ENCODE measurements around the gene CCDC12.
A peak's percentile ranks its signal among the peaks of the same experiment; 100 is the strongest.

The CCDC12 gene

DNA sequence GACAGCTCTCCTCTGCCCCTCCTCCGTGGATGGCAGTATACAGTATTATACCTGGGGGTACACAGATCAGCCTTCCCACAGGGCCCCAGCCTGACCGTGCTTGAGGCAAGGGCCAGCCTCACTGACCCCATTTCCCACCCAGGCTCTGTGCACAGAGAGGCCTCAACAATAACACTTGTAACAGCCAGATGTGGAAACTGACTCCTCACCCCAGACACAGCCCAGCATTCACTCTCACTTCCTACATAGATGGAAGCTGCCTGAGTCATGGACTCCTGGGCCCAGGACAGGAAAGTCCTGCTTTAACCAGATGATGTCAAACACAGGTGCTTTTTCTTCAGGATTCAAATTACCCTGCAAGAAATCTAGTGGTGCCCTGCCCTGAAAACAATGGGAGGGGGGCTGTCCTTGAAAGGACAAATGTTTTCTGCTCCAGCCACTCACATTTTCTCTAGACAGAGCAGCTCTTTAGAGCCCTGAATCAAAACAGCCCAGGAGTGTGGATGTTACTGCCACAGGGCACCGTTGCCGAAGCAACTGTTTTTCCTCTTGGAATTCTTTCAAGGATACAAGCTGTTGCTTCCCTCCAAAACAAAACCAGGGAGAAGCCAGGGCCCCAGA is 16.4 kb downstream of the CCDC12 start:
- H3K9me3 ChIP-seq (ENCODE audit: control insufficient read depth, low read length), result no peaks in the 10 kb centered on the region
- H3K36me3 ChIP-seq (ENCODE audit: control insufficient read depth, insufficient read depth, low read length), result peaks cover 30% of the 10 kb centered on the region
- 90 to 100% methylated on average over 1 of the region's 4 CpGs for WGBS, 2 experiments (ENCODE audit: insufficient coverage in 2 of 2)
- H3K4me3 ChIP-seq (ENCODE audit: extremely low read depth, insufficient read depth, low read length, poor library complexity, severe bottlenecking), result no peak overlapping the region
- peak overlapping the region; percentile 67 for H3K27ac ChIP-seq (ENCODE audit: low read depth, low read length, severe bottlenecking)
- peaks cover 29% of the 10 kb centered on the region for H3K4me1 ChIP-seq (ENCODE audit: control insufficient read depth, insufficient read depth, low read length, poor library complexity, severe bottlenecking)

DNA sequence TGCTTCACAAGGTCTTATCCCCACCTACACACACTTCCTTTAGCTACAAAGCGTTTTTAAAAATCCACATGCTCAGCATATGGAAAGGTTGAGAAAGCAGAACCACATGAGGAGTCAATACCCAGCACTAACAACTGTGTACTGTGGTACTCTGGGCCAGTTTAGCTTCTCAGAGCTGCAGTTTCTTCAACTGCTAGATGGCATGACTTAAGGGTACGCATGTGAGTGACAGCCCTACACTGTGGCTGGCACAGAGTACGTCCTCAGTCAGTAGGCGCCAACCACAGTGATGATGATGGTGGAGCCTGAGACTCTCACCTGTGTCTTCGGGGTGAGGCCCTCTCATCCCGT is 17.4 kb downstream of the CCDC12 start:
- Histone ChIP-seq H3K27ac (ENCODE audit: low read depth, low read length, severe bottlenecking) (no peak overlapping the region), H3K36me3 (ENCODE audit: control insufficient read depth, insufficient read depth, low read length) (peaks cover 26% of the 10 kb centered on the region), H3K9me3 (ENCODE audit: control insufficient read depth, low read length) (no peaks in the 10 kb centered on the region), H3K4me3 (ENCODE audit: extremely low read depth, insufficient read depth, low read length, poor library complexity, severe bottlenecking) (no peak overlapping the region), H3K4me1 (ENCODE audit: control insufficient read depth, insufficient read depth, low read length, poor library complexity, severe bottlenecking) (peaks cover 30% of the 10 kb centered on the region)
- 95 to 96% methylated on average over 5 of the region's 6 CpGs for WGBS, 2 experiments (ENCODE audit: insufficient coverage in 2 of 2)

DNA sequence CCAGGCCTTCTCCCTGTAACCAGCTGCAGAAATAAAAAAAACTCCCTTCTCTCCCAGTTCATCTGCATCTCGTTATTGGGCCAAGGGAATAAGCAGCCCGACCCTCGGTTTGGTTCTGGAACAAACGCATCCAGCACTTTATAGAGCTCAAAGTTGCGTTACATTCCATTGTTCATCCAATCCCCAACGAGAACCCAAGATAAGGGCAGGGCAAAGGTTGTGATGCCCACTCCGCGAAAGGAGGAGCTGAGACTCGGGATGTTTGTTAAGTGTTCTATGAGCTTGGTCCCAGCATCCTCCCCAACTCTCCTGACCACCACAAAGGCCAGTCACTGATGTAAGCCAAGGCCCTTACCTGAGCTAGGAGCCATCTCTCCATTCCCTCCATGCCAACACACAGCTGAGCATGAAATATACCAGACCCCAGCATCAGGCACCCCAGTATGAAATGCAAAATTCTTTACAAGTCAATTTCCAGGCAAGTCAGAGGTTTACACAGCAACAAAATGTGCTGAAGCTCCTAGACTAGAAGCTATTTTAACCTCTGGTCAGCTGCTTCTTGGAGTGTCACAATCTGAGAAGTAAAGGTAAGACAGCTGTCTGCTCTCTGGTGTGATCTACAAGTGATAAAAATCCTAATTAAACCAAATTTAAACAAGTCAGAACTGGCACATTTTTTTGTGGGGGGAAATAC is 17.9 kb downstream of the CCDC12 start:
- Histone ChIP-seq H3K27ac (ENCODE audit: low read depth, low read length, severe bottlenecking) (no peak overlapping the region), H3K4me3 (ENCODE audit: extremely low read depth, insufficient read depth, low read length, poor library complexity, severe bottlenecking) (no peak overlapping the region), H3K9me3 (ENCODE audit: control insufficient read depth, low read length) (no peaks in the 10 kb centered on the region), H3K4me1 (ENCODE audit: control insufficient read depth, insufficient read depth, low read length, poor library complexity, severe bottlenecking) (peaks cover 34% of the 10 kb centered on the region), H3K36me3 (ENCODE audit: control insufficient read depth, insufficient read depth, low read length) (peaks cover 26% of the 10 kb centered on the region)
- WGBS, 2 experiments (ENCODE audit: insufficient coverage in 2 of 2), result 89 to 90% methylated on average over 4 to 5 of the region's 9 CpGs

DNA sequence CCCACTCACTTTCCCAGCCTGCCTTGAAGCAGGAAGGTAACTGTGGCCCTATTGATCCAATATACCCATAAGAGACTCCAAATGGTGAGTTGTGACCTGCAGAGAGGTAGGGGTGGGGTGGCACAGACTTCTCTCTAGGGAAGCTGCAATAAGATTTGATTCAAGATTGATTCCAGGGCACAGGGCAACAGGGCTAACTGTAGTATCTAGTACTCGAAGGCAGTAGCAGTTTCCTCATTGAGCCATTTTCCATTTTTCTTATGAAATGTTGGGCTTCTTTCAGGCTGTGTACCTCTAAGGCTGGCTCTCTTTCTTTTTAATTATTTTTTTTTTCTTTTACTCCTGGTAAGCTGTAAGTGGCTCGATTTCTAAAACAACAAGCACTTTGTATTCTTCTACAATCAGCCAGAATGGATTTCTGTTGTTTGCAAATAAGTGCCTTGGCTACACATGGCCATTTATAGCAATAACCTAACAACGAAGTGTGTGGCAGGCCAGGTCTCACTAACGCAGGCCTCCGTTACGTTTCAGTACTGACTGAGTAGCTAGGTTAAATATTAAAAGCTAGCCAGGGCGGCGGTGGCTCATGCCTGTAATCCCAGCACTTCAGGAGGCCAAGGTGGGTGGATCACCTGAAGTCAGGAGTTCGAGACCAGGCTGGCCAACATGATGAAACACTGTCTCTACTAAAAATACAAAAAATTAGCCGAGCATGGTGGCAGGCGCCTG is 19.3 kb downstream of the CCDC12 start:
- H3K4me3 ChIP-seq (ENCODE audit: extremely low read depth, insufficient read depth, low read length, poor library complexity, severe bottlenecking), result no peak overlapping the region
- peaks cover 34% of the 10 kb centered on the region for H3K4me1 ChIP-seq (ENCODE audit: control insufficient read depth, insufficient read depth, low read length, poor library complexity, severe bottlenecking)
- H3K36me3 ChIP-seq (ENCODE audit: control insufficient read depth, insufficient read depth, low read length), result peaks cover 18% of the 10 kb centered on the region
- H3K27ac ChIP-seq (ENCODE audit: low read depth, low read length, severe bottlenecking), result no peak overlapping the region
- 82 to 89% methylated on average over 10 of the region's 11 CpGs for WGBS, 2 experiments (ENCODE audit: insufficient coverage in 2 of 2)
- no peaks in the 10 kb centered on the region for H3K9me3 ChIP-seq (ENCODE audit: control insufficient read depth, low read length)

DNA sequence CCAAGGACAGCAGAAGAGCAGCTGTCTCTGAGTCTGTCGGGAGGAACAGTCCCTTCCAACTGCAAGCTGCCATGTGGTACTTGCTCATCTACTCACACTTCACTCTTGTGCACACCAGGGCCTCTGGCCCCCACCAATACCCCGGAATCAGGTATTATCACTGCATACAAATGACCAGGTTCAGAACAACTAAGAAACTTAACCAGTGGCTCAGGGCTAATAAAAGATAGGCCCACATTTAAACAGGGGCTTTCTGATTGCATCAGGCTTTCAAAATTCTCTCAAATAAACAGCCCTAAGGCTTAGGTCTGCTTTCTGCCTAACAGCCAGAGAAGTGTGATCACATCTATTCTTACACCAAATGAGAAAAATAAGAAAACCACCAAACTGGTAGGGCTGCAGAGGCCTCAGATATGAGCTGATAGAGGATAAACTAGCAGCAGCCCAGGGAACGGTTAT is 20.7 kb downstream of the CCDC12 start:
- Histone ChIP-seq H3K9me3 (ENCODE audit: control insufficient read depth, low read length) (no peaks in the 10 kb centered on the region), H3K27ac (ENCODE audit: low read depth, low read length, severe bottlenecking) (no peak overlapping the region), H3K4me1 (ENCODE audit: control insufficient read depth, insufficient read depth, low read length, poor library complexity, severe bottlenecking) (peaks cover 25% of the 10 kb centered on the region), H3K4me3 (ENCODE audit: extremely low read depth, insufficient read depth, low read length, poor library complexity, severe bottlenecking) (no peak overlapping the region), H3K36me3 (ENCODE audit: control insufficient read depth, insufficient read depth, low read length) (peaks cover 18% of the 10 kb centered on the region)
- WGBS, 2 experiments (ENCODE audit: insufficient coverage in 2 of 2), result 100% methylated on average over 2 of the region's 3 CpGs

DNA sequence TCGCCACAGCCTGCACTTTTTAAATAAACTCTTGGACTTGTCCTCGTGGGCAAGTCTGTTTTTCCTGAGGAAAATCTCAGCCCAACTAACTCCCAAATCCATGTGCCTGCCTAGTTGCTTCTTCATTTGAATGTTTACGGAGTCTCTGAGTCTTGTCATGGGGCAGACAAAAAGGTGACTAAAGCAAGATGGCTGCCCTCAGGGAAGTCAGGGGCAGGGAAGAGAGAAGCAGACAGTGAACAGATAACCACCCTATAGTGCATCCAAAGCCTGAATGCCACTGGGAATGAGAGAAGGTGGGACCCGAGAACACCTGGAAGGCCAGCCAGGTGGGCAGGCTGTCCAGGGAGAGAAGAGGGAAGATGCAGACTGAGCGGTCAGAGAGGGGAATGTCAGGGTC is 21.4 kb downstream of the CCDC12 start:
- 89 to 96% methylated on average over 4 of the region's 5 CpGs for WGBS, 2 experiments (ENCODE audit: insufficient coverage in 2 of 2)
- Histone ChIP-seq H3K4me1 (ENCODE audit: control insufficient read depth, insufficient read depth, low read length, poor library complexity, severe bottlenecking) (peaks cover 18% of the 10 kb centered on the region), H3K9me3 (ENCODE audit: control insufficient read depth, low read length) (no peaks in the 10 kb centered on the region), H3K27ac (ENCODE audit: low read depth, low read length, severe bottlenecking) (no peak overlapping the region), H3K36me3 (ENCODE audit: control insufficient read depth, insufficient read depth, low read length) (peaks cover 18% of the 10 kb centered on the region), H3K4me3 (ENCODE audit: extremely low read depth, insufficient read depth, low read length, poor library complexity, severe bottlenecking) (no peak overlapping the region)

DNA sequence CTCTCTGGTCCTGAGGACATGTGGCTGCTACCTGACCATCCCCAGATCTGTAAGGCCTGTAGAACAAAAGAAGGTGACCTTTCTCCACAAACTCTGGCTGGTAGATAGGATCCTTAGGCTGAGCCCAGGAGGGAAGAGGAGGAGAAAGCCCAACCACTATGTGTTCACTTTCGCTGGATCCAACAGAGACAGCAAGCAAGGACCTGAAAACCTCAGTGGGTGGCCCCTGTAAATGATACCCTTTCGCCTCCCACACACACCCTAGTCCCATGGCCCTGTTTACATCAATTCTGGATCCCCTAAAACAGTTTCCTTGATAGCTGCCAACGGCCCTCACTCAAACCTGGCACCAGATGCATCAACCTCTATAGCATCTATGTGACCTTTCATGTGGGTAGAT is 22.4 kb downstream of the CCDC12 start:
- no peak overlapping the region for H3K27ac ChIP-seq (ENCODE audit: low read depth, low read length, severe bottlenecking)
- H3K9me3 ChIP-seq (ENCODE audit: control insufficient read depth, low read length), result no peaks in the 10 kb centered on the region
- WGBS, 2 experiments (ENCODE audit: insufficient coverage in 2 of 2), result 100% methylated on average over 2 of the region's 3 CpGs
- no peak overlapping the region for H3K4me3 ChIP-seq (ENCODE audit: extremely low read depth, insufficient read depth, low read length, poor library complexity, severe bottlenecking)
- peaks cover 12% of the 10 kb centered on the region for H3K4me1 ChIP-seq (ENCODE audit: control insufficient read depth, insufficient read depth, low read length, poor library complexity, severe bottlenecking)
- H3K36me3 ChIP-seq (ENCODE audit: control insufficient read depth, insufficient read depth, low read length), result peaks cover 15% of the 10 kb centered on the region

DNA sequence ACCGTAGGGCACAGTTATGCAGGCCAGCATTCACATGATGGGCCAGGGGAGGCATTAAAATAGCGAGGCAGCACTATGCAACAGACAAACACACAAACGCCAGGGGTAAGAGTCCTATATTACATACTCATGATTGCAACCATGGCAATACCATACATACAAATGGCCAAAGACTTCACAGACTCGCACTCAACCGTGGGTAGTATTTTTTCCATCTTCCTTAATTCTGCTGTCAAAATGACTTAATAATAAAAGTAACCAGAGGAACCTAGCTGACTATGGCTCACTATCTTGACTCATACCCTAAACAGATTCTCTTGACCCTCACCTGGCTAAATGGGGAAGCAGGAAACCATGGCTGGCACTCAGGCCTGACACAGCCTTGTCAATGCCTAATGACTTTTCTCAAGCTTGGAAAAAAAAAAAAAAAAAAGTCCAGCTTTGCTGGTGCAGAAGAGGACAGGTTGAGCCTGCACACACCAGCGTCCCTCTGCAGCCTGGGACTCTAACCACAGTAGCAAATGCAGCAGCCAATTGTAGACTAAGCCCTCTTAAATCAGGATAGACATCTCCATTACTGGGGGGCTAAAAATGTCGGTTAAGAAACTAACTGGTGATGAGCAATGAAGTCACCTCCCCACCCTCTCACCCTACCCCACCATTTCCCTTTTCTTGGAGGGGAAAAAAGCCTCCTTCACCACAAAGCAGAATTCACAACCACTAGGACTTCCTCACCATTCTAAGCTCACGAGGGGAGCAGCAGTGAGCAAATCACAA is 23.1 kb downstream of the CCDC12 start:
- Histone ChIP-seq H3K9me3 (ENCODE audit: control insufficient read depth, low read length) (no peaks in the 10 kb centered on the region), H3K36me3 (ENCODE audit: control insufficient read depth, insufficient read depth, low read length) (peaks cover 9% of the 10 kb centered on the region), H3K4me1 (ENCODE audit: control insufficient read depth, insufficient read depth, low read length, poor library complexity, severe bottlenecking) (peaks cover 20% of the 10 kb centered on the region), H3K4me3 (ENCODE audit: extremely low read depth, insufficient read depth, low read length, poor library complexity, severe bottlenecking) (no peak overlapping the region), H3K27ac (ENCODE audit: low read depth, low read length, severe bottlenecking) (no peak overlapping the region)
- WGBS, 2 experiments (ENCODE audit: insufficient coverage in 2 of 2), result 87% methylated on average over 6 to 8 of the region's 8 CpGs

DNA sequence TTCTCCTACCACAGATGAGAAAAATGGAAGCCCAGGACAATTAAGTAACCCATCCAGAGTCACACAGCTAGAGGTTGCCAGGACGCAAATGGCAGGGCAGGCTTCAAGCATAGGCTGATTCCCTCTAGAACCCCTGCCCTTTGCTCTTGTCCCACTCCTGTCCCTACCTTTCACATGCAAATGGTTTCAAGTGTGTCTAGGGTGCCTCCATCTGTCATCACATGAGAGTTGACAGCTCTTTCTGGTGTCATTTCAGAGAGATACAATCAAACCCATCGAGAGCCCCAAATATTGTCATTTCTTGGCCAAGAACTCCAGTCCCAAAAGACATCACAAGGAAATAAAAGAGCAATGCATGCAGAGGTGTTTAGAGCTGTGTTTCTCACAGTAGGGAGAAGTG is 23.7 kb downstream of the CCDC12 start:
- H3K4me3 ChIP-seq (ENCODE audit: extremely low read depth, insufficient read depth, low read length, poor library complexity, severe bottlenecking), result no peak overlapping the region
- 95 to 100% methylated on average over 2 of the region's 2 CpGs for WGBS, 2 experiments (ENCODE audit: insufficient coverage in 2 of 2)
- H3K9me3 ChIP-seq (ENCODE audit: control insufficient read depth, low read length), result no peaks in the 10 kb centered on the region
- H3K36me3 ChIP-seq (ENCODE audit: control insufficient read depth, insufficient read depth, low read length), result peaks cover 6% of the 10 kb centered on the region
- H3K4me1 ChIP-seq (ENCODE audit: control insufficient read depth, insufficient read depth, low read length, poor library complexity, severe bottlenecking), result peaks cover 26% of the 10 kb centered on the region
- no peak overlapping the region for H3K27ac ChIP-seq (ENCODE audit: low read depth, low read length, severe bottlenecking)

DNA sequence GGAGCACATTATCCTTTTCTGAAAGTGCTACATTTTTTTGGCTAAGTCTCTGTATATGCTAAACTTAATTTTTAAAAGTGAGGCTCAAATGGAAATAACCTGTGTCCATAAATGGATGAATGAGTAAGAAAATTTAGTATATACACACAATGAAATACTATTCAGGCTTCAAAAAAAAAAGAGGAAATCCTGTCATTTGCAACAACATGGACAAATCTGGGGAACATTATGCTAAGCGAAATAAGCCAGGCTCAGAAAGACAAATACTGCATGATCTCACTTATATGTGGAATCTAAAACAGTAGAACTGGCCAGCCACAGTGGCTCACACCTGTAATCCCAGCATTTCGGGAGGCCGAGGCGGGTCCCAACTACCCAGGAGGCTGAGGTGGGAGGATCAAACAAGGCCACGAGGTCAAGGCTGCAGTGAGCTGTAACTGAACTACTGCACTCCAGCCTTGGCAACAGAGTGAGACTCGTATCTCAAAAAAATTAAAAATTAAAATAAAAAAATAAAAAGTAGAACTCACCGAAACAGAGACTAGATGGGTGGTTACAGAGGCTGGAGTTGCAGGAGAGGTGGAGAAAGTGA is 25.8 kb downstream of the CCDC12 start:
- Histone ChIP-seq H3K4me3 (ENCODE audit: extremely low read depth, insufficient read depth, low read length, poor library complexity, severe bottlenecking) (no peak overlapping the region), H3K9me3 (ENCODE audit: control insufficient read depth, low read length) (no peaks in the 10 kb centered on the region), H3K27ac (ENCODE audit: low read depth, low read length, severe bottlenecking) (no peak overlapping the region), H3K36me3 (ENCODE audit: control insufficient read depth, insufficient read depth, low read length) (peaks cover 20% of the 10 kb centered on the region), H3K4me1 (ENCODE audit: control insufficient read depth, insufficient read depth, low read length, poor library complexity, severe bottlenecking) (peaks cover 31% of the 10 kb centered on the region)
- 95 to 100% methylated on average over 5 of the region's 7 CpGs for WGBS, 2 experiments (ENCODE audit: insufficient coverage in 2 of 2)
